NCI-H1048 (cell line): ENCODE data around the gene TAL1.

Source experiments
- DNase-seq: peaks from one replicate; lab custom pipeline; 2025; lab: John Stamatoyannopoulos, UW

Gene TAL1

DNA sequence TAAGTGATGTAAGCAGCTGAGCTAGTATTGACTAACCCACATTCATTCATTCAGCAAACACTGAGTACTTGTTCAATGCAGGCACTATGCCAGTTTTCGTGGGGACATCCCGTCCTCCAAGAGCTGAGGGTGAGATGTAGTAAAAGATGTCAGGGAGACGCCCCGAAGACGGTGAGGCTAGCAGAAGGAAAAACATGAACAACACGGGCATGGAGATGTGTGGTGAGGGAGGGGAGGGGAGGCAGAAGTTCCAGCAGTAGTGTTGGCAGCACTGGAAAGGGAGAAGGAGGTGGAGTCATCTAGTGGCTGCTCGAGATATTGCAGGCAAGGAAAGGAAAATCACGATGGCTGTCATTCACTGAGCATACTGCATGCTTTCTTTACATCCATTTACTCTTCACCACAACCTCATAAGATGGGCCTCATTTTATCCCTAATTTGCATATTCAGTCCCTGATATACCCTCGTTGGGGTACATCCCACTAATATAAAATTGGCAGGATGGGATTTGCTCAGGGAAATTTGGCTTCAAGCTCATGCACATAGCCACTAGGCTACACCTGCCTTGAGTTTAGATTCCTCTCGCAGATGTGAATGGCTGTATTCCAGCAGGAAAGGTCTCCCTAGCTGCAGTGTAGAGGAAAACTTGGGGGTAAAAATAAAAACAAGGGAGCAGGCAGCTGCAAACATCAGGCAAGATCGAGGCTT lies 56.6 kb downstream of the TAL1 start:
- no peak for DNase-seq

DNA sequence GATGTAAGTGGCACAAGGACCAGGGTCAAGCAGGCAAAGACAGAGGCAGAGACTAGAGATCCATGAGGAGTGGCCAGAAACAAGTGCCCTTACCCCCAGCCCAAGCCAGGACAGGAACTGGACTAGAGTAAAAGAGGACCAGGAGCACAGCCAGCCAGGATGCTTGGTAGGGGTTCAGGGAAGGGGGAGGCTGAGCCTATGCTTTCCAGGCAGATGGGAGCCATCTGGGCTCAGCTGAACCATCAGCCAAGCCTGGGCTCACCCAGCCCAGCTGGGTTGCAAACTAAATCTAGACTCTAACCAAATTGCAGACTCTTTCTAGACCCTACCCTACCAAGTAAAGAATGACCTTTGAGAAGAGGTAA lies 57.4 kb downstream of the TAL1 start:
- DNase-seq = no peak

DNA sequence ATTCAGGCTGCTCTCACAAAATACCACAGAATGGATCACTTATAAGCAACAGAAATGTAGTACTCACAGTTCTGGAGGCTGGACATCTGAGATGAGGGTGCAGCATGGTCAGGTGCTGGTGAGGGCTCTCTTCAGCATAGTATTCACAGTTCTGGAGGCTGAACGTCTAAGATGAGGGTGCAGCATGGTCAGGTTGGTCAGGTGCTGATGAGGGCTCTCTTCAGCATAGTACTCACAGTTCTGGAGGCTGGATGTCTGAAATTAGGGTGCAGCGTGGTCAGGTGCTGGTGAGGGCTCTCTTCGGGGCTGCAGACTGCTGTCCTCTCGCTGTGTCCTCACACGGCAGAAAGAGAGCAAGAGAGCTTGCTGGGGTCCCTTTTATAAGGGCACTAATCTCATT lies 59.2 kb downstream of the TAL1 start:
- DNase-seq = no peak
